OCI-LY7 (cell line): ENCODE data around the gene CHI3L2.

Source experiments
- CTCF ChIP-seq: fragments of 200-600 bp; sonication (generic); conservative IDR thresholded peaks from 2 replicates; pipeline ENCODE4 v1.5.1; 2014; ENCODE audit warnings: mild to moderate bottlenecking, antibody characterized with exemption, low read length, moderate library complexity, mixed read lengths
- EZH2phosphoT487 ChIP-seq: fragments of 200-600 bp; sonication (generic); IDR thresholded peaks from 2 replicates; pipeline ENCODE4 v1.6.1; 2018; ENCODE audit warnings: low read depth, borderline replicate concordance, mild to moderate bottlenecking, mixed run types, antibody characterized with exemption, low read length, moderate library complexity, mixed read lengths

- TF ChIP-seq CTCF (no peak), EZH2phosphoT487 (no peak)
Observed at GRCh38 chr1:111220302-111220890, 7.1 kb upstream of the CHI3L2 start.
